ENCODE measurements around the gene SPTBN4.
"Not testable (repeated sequence)": the region's sequence is repeated elsewhere in the genome, so short reads cannot be mapped to it uniquely, and the experiment has no call there.

DNA sequence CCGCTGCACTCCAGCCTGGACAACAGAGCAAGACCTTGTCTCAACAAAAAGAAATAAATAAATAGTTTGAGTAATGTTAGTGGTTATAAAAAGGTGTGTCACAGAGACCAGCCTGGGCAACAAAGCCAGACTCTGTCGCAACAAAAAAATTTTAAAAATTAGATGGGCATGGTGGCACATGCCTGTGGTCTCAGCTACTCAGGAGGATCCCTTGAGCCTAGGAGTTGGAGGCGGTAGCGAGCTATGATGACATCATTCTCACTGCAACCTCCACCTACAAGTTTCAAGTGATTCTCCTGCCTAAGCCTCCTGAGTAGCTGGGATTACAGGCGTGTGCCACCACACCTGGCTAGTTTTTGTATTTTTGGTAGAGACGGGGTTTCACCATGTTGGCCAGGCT lies 12.9 kb upstream of the SPTBN4 start:
- TF ChIP-seq, protein P1, sequence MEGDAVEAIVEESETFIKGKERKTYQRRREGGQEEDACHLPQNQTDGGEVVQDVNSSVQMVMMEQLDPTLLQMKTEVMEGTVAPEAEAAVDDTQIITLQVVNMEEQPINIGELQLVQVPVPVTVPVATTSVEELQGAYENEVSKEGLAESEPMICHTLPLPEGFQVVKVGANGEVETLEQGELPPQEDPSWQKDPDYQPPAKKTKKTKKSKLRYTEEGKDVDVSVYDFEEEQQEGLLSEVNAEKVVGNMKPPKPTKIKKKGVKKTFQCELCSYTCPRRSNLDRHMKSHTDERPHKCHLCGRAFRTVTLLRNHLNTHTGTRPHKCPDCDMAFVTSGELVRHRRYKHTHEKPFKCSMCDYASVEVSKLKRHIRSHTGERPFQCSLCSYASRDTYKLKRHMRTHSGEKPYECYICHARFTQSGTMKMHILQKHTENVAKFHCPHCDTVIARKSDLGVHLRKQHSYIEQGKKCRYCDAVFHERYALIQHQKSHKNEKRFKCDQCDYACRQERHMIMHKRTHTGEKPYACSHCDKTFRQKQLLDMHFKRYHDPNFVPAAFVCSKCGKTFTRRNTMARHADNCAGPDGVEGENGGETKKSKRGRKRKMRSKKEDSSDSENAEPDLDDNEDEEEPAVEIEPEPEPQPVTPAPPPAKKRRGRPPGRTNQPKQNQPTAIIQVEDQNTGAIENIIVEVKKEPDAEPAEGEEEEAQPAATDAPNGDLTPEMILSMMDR (IDR thresholded peaks at IDR 0.05 in 8 of 11, conservative IDR thresholded peaks at IDR 0.05 in 3 of 11): not testable (repeated sequence)
- TF ChIP-seq POLR2AphosphoS5 (IDR thresholded peaks at IDR 0.05): not testable (repeated sequence)
